ENCODE results near the gene SAMD9L. TPM values are rescaled to one million over a fixed set of nuclear protein-coding genes. Genes with fewer than 3 reads are reported as not detected.

Gene SAMD9L
- total RNA-seq, 1 donor from 2014 or later: 64.4 TPM

- no peak for ATAC-seq
- H3K27me3 ChIP-seq (ENCODE audit: low read depth): no peaks in the 10 kb centered on the region
- H3K36me3 ChIP-seq: no peaks in the 10 kb centered on the region
- H3K4me3 ChIP-seq: no peak overlapping the region
- H3K9me3 ChIP-seq: peaks cover 9% of the 10 kb centered on the region
- H3K27ac ChIP-seq: no peak overlapping the region
- TF ChIP-seq CTCF (IDR thresholded peaks at IDR 0.05): no peak
- intact Hi-C loops (cut with DNase I): no loop called here
- no peaks in the 10 kb centered on the region for H3K4me1 ChIP-seq
- DNase-seq: no peak
Measured at GRCh38 chr7:93171606-93172226, 23.5 kb upstream of the SAMD9L start.

- H3K27ac ChIP-seq: no peak overlapping the region
- no peaks in the 10 kb centered on the region for H3K36me3 ChIP-seq
- H3K4me1 ChIP-seq: no peaks in the 10 kb centered on the region
- no peaks in the 10 kb centered on the region for H3K9me3 ChIP-seq
- ATAC-seq (no peak), DNase-seq (no peak)
- no peak for TF ChIP-seq CTCF (IDR thresholded peaks at IDR 0.05)
- peak overlapping the region; percentile 18 for H3K4me3 ChIP-seq
- intact Hi-C loops (cut with DNase I): no loop called here
- no peaks in the 10 kb centered on the region for H3K27me3 ChIP-seq (ENCODE audit: low read depth)
Measured at GRCh38 chr7:93165447-93165846, 17.3 kb upstream of the SAMD9L start.

- Histone ChIP-seq H3K36me3 (no peaks in the 10 kb centered on the region), H3K4me3 (no peak overlapping the region), H3K27me3 (ENCODE audit: low read depth) (no peaks in the 10 kb centered on the region), H3K27ac (no peak overlapping the region), H3K4me1 (no peaks in the 10 kb centered on the region), H3K9me3 (no peaks in the 10 kb centered on the region)
- DNase-seq (no peak), ATAC-seq (no peak)
- no peak for TF ChIP-seq CTCF (IDR thresholded peaks at IDR 0.05)
- intact Hi-C loops (cut with DNase I): no loop called here
Measured at GRCh38 chr7:93164766-93165165, 16.6 kb upstream of the SAMD9L start.

- no peak overlapping the region for H3K4me3 ChIP-seq
- no peak overlapping the region for H3K27ac ChIP-seq
- H3K9me3 ChIP-seq: no peaks in the 10 kb centered on the region
- H3K36me3 ChIP-seq: no peaks in the 10 kb centered on the region
- intact Hi-C loops (cut with DNase I): no loop called here
- H3K4me1 ChIP-seq: no peaks in the 10 kb centered on the region
- no peaks in the 10 kb centered on the region for H3K27me3 ChIP-seq (ENCODE audit: low read depth)
- DNase-seq: no peak
- ATAC-seq: no peak
- TF ChIP-seq CTCF (IDR thresholded peaks at IDR 0.05): no peak
Measured at GRCh38 chr7:93161181-93161762, 13.1 kb upstream of the SAMD9L start.

GRCh38 chr7:93160410-93160809 lies 12.2 kb upstream of the SAMD9L start:
- Histone ChIP-seq H3K9me3 (no peaks in the 10 kb centered on the region), H3K4me1 (no peaks in the 10 kb centered on the region), H3K27ac (no peak overlapping the region), H3K4me3 (no peak overlapping the region), H3K36me3 (no peaks in the 10 kb centered on the region), H3K27me3 (ENCODE audit: low read depth) (no peaks in the 10 kb centered on the region)
- no peak for DNase-seq
- intact Hi-C loops (cut with DNase I): no loop called here
- no peak for TF ChIP-seq CTCF (IDR thresholded peaks at IDR 0.05)
- no peak for ATAC-seq
